H1 (cell line): ENCODE measurements around the gene TTC31. TPM values are rescaled to one million over a fixed set of nuclear protein-coding genes. Genes with fewer than 3 reads are reported as not detected.

Source experiments
- CTCF ChIA-PET: fragments of 300-600 bp; sonication (Branson Sonifier 250); formaldehyde crosslinking; loops from one replicate; lab custom pipeline; 2021; ENCODE audit not compliant: partially characterized antibody; lab: Charles Lee
- POLR2A ChIA-PET: fragments of 300-600 bp; sonication (Branson Sonifier 250); formaldehyde crosslinking; loops from one replicate; lab custom pipeline; 2021; ENCODE audit warnings: inconsistent platforms; ENCODE audit not compliant: partially characterized antibody; lab: Charles Lee
- DNase-seq, 2 experiments: peaks; one replicate each; pipeline versions ENCODE4 v3.0.0 to v3.0.0-alpha.2; 2010 to 2022; ENCODE audit warnings: low spot score in 2 of 2, low read depth in 1 of 2, mixed read lengths in 1 of 2
- FAIRE-seq: peaks from 2 replicates; lab custom pipeline; 2011; peaks lifted over from hg19 to GRCh38; lab: Jason Lieb, UNC
- H2AFZ ChIP-seq: 2 replicates; pipeline ENCODE4 v1.8.1; 2012; ENCODE audit warnings: low read length, inconsistent platforms
- H2AK5ac ChIP-seq: 2 replicates; pipeline ENCODE4 v1.6.1; 2013; ENCODE audit warnings: low read depth, low read length
- H2BK120ac ChIP-seq: replicated peaks from 2 replicates; pipeline ENCODE3; 2013; ENCODE audit warnings: low read depth, low read length, inconsistent platforms
- H2BK12ac ChIP-seq: 2 replicates; pipeline ENCODE4 v1.6.1; 2013; ENCODE audit warnings: low read depth, low read length
- H2BK15ac ChIP-seq: 2 replicates; pipeline ENCODE4 v1.6.1; 2013; ENCODE audit warnings: low read length
- H2BK20ac ChIP-seq: 2 replicates; pipeline ENCODE4 v1.6.1; 2013; ENCODE audit warnings: low read length
- H2BK5ac ChIP-seq: 2 replicates; pipeline ENCODE4 v1.6.1; 2013; ENCODE audit warnings: low read depth, low read length
- H3K14ac ChIP-seq: 2 replicates; pipeline ENCODE4 v1.6.1; 2013; ENCODE audit warnings: inconsistent platforms; ENCODE audit not compliant: insufficient read length
- H3K18ac ChIP-seq: 2 replicates; pipeline ENCODE4 v1.6.1; 2013; ENCODE audit warnings: low read length; ENCODE audit errors: extremely low read depth
- H3K23ac ChIP-seq: 2 replicates; pipeline ENCODE4 v1.6.1; 2013; ENCODE audit warnings: inconsistent platforms; ENCODE audit not compliant: insufficient read length
- H3K23me2 ChIP-seq: 2 replicates; pipeline ENCODE4 v1.6.1; 2013; ENCODE audit warnings: low read depth, low read length
- H3K27ac ChIP-seq: 2 replicates; pipeline ENCODE4 v1.6.1; 2011; ENCODE audit warnings: low read depth, low read length, inconsistent platforms
- H3K27me3 ChIP-seq, 4 experiments: replicated peaks in 1 of 4; 1 replicate in 1 of 4; 2 replicates in 3 of 4; pipeline versions ENCODE4 v1.6.1 to v1.8.1; 2011 to 2013; ENCODE audit warnings: low read length in 3 of 4, mild to moderate bottlenecking in 3 of 4, inconsistent platforms in 2 of 4, mixed read lengths in 2 of 4, moderate library complexity in 1 of 4; ENCODE audit not compliant: control insufficient read depth in 3 of 4, insufficient read depth in 3 of 4; ENCODE audit errors: extremely low read depth in 1 of 4
- H3K36me3 ChIP-seq, 4 experiments: 2 replicates each; pipeline versions ENCODE4 v1.6.1 to v1.8.1; 2011 to 2013; ENCODE audit warnings: mild to moderate bottlenecking in 4 of 4, low read length in 3 of 4, moderate library complexity in 2 of 4, control low read depth in 1 of 4, inconsistent platforms in 1 of 4; ENCODE audit not compliant: insufficient read depth in 4 of 4, control insufficient read depth in 2 of 4
- H3K4ac ChIP-seq: replicated peaks from 2 replicates; pipeline ENCODE3; 2013; ENCODE audit warnings: low read length, low read depth, mixed read lengths, inconsistent platforms; ENCODE audit not compliant: insufficient read length
- H3K4me1 ChIP-seq, 4 experiments: replicated peaks in 1 of 4; 1 replicate in 1 of 4; 2 replicates in 3 of 4; pipeline versions ENCODE4 v1.6.1 to v1.8.1; 2011 to 2013; ENCODE audit warnings: low read length in 3 of 4, inconsistent platforms in 2 of 4, mixed read lengths in 1 of 4; ENCODE audit not compliant: insufficient read depth in 4 of 4, control insufficient read depth in 3 of 4
- H3K4me2 ChIP-seq, 2 experiments: 2 replicates each; pipeline versions ENCODE4 v1.6.1 to v1.8.1; 2011 to 2013; ENCODE audit warnings: low read depth in 2 of 2, low read length in 2 of 2, control low read depth in 1 of 2, inconsistent platforms in 1 of 2, mild to moderate bottlenecking in 1 of 2; ENCODE audit not compliant: insufficient read depth in 1 of 2
- H3K4me3 ChIP-seq, 4 experiments: fragments of 200-600, 300-600 bp in 1 of 4; sonication (generic), shearing (Covaris generic), sonication (Bioruptor Twin) in 1 of 4; 2 replicates each; pipeline versions ENCODE4 v1.5.1 to v1.8.1; 2011 to 2016; ENCODE audit warnings: low read length in 4 of 4, low read depth in 3 of 4, control low read depth in 2 of 4, inconsistent platforms in 2 of 4, mild to moderate bottlenecking in 2 of 4, mixed read lengths in 1 of 4, moderate library complexity in 1 of 4; ENCODE audit not compliant: insufficient read depth in 2 of 4; ENCODE audit errors: extremely low read depth in 1 of 4
- H3K56ac ChIP-seq: replicated peaks from 2 replicates; pipeline ENCODE3; 2013; ENCODE audit warnings: low read depth, mild to moderate bottlenecking, mixed read lengths, low read length, inconsistent platforms; ENCODE audit not compliant: insufficient read length
- H3K79me1 ChIP-seq: 2 replicates; pipeline ENCODE4 v1.6.1; 2013; ENCODE audit warnings: low read depth, low read length, control low read depth
- H3K79me2 ChIP-seq, 2 experiments: 2 replicates each; pipeline versions ENCODE4 v1.6.1 to v1.8.1; 2012 to 2013; ENCODE audit warnings: low read length in 2 of 2, mild to moderate bottlenecking in 2 of 2, inconsistent platforms in 1 of 2; ENCODE audit not compliant: insufficient read depth in 2 of 2, control insufficient read depth in 1 of 2
- H3K9ac ChIP-seq, 4 experiments: replicated peaks in 1 of 4; 1 replicate in 1 of 4; 2 replicates in 3 of 4; pipeline versions ENCODE4 v1.6.1 to v1.8.1; 2011 to 2013; ENCODE audit warnings: low read depth in 3 of 4, low read length in 3 of 4, control low read depth in 2 of 4, mild to moderate bottlenecking in 2 of 4, moderate library complexity in 2 of 4, inconsistent platforms in 1 of 4; ENCODE audit errors: extremely low read depth in 1 of 4
- H3K9me3 ChIP-seq, 2 experiments: 2 replicates each; pipeline versions ENCODE4 v1.6.1 to v1.8.1; 2012 to 2013; ENCODE audit warnings: mild to moderate bottlenecking in 2 of 2, moderate library complexity in 2 of 2, control low read depth in 1 of 2, inconsistent platforms in 1 of 2, low read depth in 1 of 2, low read length in 1 of 2, mixed read lengths in 1 of 2; ENCODE audit not compliant: insufficient read depth in 2 of 2
- H4K20me1 ChIP-seq, 2 experiments: replicated peaks in 1 of 2; 2 replicates each; pipeline versions ENCODE3 to v1.8.1; 2011 to 2013; ENCODE audit warnings: inconsistent platforms in 2 of 2, low read length in 2 of 2, mild to moderate bottlenecking in 1 of 2; ENCODE audit not compliant: insufficient read depth in 2 of 2, control insufficient read depth in 1 of 2
- H4K5ac ChIP-seq: 2 replicates; pipeline ENCODE4 v1.6.1; 2013; ENCODE audit warnings: low read length, low read depth, mixed read lengths, inconsistent platforms; ENCODE audit not compliant: insufficient read length
- H4K8ac ChIP-seq: 2 replicates; pipeline ENCODE4 v1.8.0; 2013; ENCODE audit warnings: mild to moderate bottlenecking, moderate library complexity, low read length, inconsistent platforms; ENCODE audit not compliant: insufficient read depth; ENCODE audit errors: extremely low read depth
- H4K91ac ChIP-seq: replicated peaks from 2 replicates; pipeline ENCODE3; 2013; ENCODE audit warnings: low read length, mixed read lengths, inconsistent platforms; ENCODE audit not compliant: insufficient read length
- BACH1 ChIP-seq: IDR thresholded peaks from 2 replicates; pipeline ENCODE4 v1.6.1; 2012; ENCODE audit warnings: low read length, improper control_type of control experiment
- E2F6 ChIP-seq: IDR thresholded peaks from 2 replicates; pipeline ENCODE4 v1.6.1; 2012; ENCODE audit warnings: inconsistent platforms
- GABPA ChIP-seq: IDR thresholded peaks from 2 replicates; pipeline ENCODE4 v1.6.1; 2011; ENCODE audit warnings: mild to moderate bottlenecking, low read length, moderate library complexity, borderline replicate concordance; ENCODE audit not compliant: insufficient read depth
- HDAC2 ChIP-seq, 2 experiments: fragments of 300-600 bp in 1 of 2; sonication (generic) in 1 of 2; IDR thresholded peaks; 2 replicates each; pipeline ENCODE4 v1.6.1; 2011 to 2012; ENCODE audit warnings: low read depth in 2 of 2, low read length in 2 of 2, mild to moderate bottlenecking in 2 of 2, moderate library complexity in 2 of 2, borderline replicate concordance in 1 of 2, inconsistent platforms in 1 of 2
- HDAC6 ChIP-seq: IDR thresholded peaks from one replicate; pipeline ENCODE4 v1.7.1; 2012; ENCODE audit warnings: low read depth, mild to moderate bottlenecking, inconsistent platforms, low read length, moderate library complexity
- KDM4A ChIP-seq: IDR thresholded peaks from one replicate; pipeline ENCODE4 v1.7.1; 2012; ENCODE audit warnings: low read depth, mild to moderate bottlenecking, moderate library complexity, low read length, inconsistent platforms; ENCODE audit not compliant: severe bottlenecking
- MAX ChIP-seq: IDR thresholded peaks from 2 replicates; pipeline ENCODE4 v1.6.1; 2012; ENCODE audit warnings: inconsistent platforms
- SIRT6 ChIP-seq: IDR thresholded peaks from one replicate; pipeline ENCODE4 v1.7.1; 2012; ENCODE audit warnings: low read length, inconsistent platforms
- SIX5 ChIP-seq: IDR thresholded peaks from 2 replicates; pipeline ENCODE4 v1.6.1; 2011; ENCODE audit warnings: mild to moderate bottlenecking, low read depth, low read length
- TCF12 ChIP-seq: IDR thresholded peaks from 2 replicates; pipeline ENCODE4 v1.6.1; 2011; ENCODE audit warnings: low read depth, mild to moderate bottlenecking, low read length
- WGBS, 2 experiments: shearing (Covaris generic) in 1 of 2; methylation state at CpG; one replicate each; pipeline versions ENCODE4 v1.1.6 to v1.1.7; 2013 to 2015; ENCODE audit warnings: low lambda C conversion rate in 2 of 2, mixed read lengths in 2 of 2, inconsistent platforms in 1 of 2, low coverage in 1 of 2, missing lambda C conversion rate in 1 of 2; ENCODE audit not compliant: insufficient replicate concordance in 2 of 2, insufficient coverage in 1 of 2, insufficient read length in 1 of 2; ENCODE audit errors: extremely low coverage in 1 of 2, missing lambda C conversion rate in 1 of 2; 5-methylcytosine and 5-hydroxymethylcytosine counted together
- polyA plus RNA-seq, 7 experiments: library from polyadenylated mRNA; depleted of rRNA in 3 of 7; stranded (reverse) in 5 of 7; unstranded in 2 of 7; fragments of >200 nt in 5 of 7; fragments of 200-250 nt in 2 of 7; gene quantifications; 1 replicate in 5 of 7; 2 replicates in 1 of 7; 4 replicates in 1 of 7; pipeline versions ENCODE4 v1.2.1 to v1.2.3, GENCODE V29; 2011 to 2013; ENCODE audit warnings: missing spikeins in 2 of 7, mixed read lengths in 2 of 7
- total RNA-seq: library from RNA; stranded (reverse); fragmentation: NEBNext Ultra II Directional; extraction: Animal tissue kit (Norgen Biotek cat#: 25700); gene quantifications from 2 replicates; pipeline ENCODE4 v1.2.1, GENCODE V29; 2021

Gene TTC31
- total and polyA plus RNA-seq, 2 of the 8 experiments (the other 6 are each of a cell fraction or from before 2014, with no cell fraction given) = 28.8 to 29.9 TPM

DNA sequence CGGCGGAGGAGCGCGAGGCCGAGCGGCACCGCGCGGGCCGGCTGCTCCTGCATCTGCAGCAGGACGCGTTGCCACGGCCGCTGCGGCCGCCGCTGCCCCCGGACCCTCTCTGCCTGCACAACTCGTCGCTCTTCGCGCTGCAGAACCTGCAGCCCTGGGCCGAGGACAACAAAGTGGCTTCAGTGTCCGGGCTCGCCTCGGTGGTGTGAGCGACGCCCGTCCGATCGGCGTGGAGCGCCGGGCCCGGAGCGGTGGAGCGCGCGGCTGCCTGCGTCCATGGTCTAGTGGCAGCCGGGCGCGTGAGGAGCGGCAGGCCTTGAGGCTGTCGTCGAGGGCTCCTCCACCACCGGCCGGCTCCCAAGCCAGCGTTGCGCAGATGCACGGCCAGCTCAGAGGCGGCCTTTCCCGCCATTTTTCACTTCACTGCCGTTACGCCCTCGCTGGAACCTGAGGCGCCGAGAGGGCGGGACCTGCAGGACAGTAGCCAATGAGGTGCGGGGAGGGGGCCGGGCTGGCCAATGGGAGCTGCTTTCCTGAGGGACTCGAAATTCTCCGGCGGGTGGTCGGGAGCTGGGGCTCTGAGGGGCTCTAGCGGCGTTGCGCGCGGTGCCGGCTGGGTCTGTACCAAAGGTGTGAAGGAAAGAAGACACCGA, 33.2 kb downstream of the TTC31 start:
- H3K23me2 ChIP-seq = peaks cover 10% of the 10 kb centered on the region; the same call in 1 of the 2 replicates
- FAIRE-seq = no peak
- no peak overlapping the region for H4K5ac ChIP-seq
- peaks cover 68 to 93% (median 89%) of the 10 kb centered on the region in 4 experiments for H3K27me3 ChIP-seq
- no peak overlapping the region for H2BK20ac ChIP-seq
- peaks cover 0 to 24% (median 10%) of the 10 kb centered on the region in 4 experiments; a peak in 6 of 7 replicates for H3K4me1 ChIP-seq
- H4K91ac ChIP-seq = peak overlapping the region; percentile 45
- peak overlapping the region in 1 of 4 experiments; percentile 62; a peak in 3 of 8 replicates for H3K4me3 ChIP-seq
- peak overlapping the region; percentile 68; the same call in 1 of the 2 replicates for H2BK12ac ChIP-seq
- H2BK15ac ChIP-seq = peak overlapping the region; percentile 92; the same call in 1 of the 2 replicates
- peak overlapping the region; percentile 84 for H4K8ac ChIP-seq
- H2BK120ac ChIP-seq = no peak overlapping the region
- peak overlapping the region; percentile 61; the same call in 1 of the 2 replicates for H2AFZ ChIP-seq
- no peak overlapping the region for H3K27ac ChIP-seq
- H3K4ac ChIP-seq = no peak overlapping the region
- peak in 1 of 2 experiments; percentile 95 for DNase-seq
- H3K14ac ChIP-seq = no peak overlapping the region
- H3K79me2 ChIP-seq = no peaks in the 10 kb centered on the region
- H3K36me3 ChIP-seq = peaks cover 0 to 19% (median 0%) of the 10 kb centered on the region in 4 experiments; a peak in 1 of 8 replicates
- peak overlapping the region; percentile 83 for H3K18ac ChIP-seq
- no peak overlapping the region for H3K23ac ChIP-seq
- H3K56ac ChIP-seq = no peak overlapping the region
- no peaks in the 10 kb centered on the region for H3K79me1 ChIP-seq
- H3K9ac ChIP-seq = peak overlapping the region in 1 of 4 experiments; percentile 13; a peak in 1 of 7 replicates
- H3K9me3 ChIP-seq = peaks cover 7 to 12% of the 10 kb centered on the region in 2 experiments
- WGBS, 2 experiments = 12% methylated on average over 55 of the region's 72 CpGs; no CpG with 5 or more reads in 1 of the 2 experiments
- H2BK5ac ChIP-seq = no peak overlapping the region
- POLR2A ChIA-PET = interaction anchor here (0.8 to 6.7 kb wide), 6 partner anchors 10 to 38 kb away, joined by 3 to 63 read pairs (median 10); partner anchors contain the start of genes AUP1, HTRA2, LBX2 and LOXL3
- peak overlapping the region; percentile 63 to 88 for H3K4me2 ChIP-seq
- H4K20me1 ChIP-seq = peaks cover 2 to 4% of the 10 kb centered on the region in 2 experiments
- CTCF ChIA-PET = interaction anchor here (0.8 to 4.2 kb wide), 6 partner anchors 12 to 34 kb away, joined by 3 to 20 read pairs (median 5); partner anchors contain the start of genes AUP1, CCDC142, HTRA2 and TTC31
- no peak overlapping the region for H2AK5ac ChIP-seq
- TF ChIP-seq MAX = peak; percentile 99
- no peak for TF ChIP-seq SIRT6
- peak in 1 of 2 experiments; percentile 91; a peak in 2 of 4 replicates for TF ChIP-seq HDAC2 (IDR thresholded peaks at IDR 0.05; ENCODE audit: borderline replicate concordance in 1 of 2, low read depth in 2 of 2, low read length in 2 of 2)
- peak; percentile 100 for TF ChIP-seq E2F6
- TF ChIP-seq KDM4A = peak; percentile 99
- TF ChIP-seq BACH1 = no peak
- no peak for TF ChIP-seq TCF12
- no peak for TF ChIP-seq SIX5
- TF ChIP-seq HDAC6 = no peak
- 0 out of 2 replicates have a peak, but pooled peaks have one; percentile 11 for TF ChIP-seq GABPA
